Adrenal gland (tissue), 12 donors: Measurements from ENCODE around the gene PPP1R12B. TPM values are rescaled to one million over a fixed set of nuclear protein-coding genes. Genes with fewer than 3 reads are reported as not detected.
"Not testable (repeated sequence)": the region's sequence is repeated elsewhere in the genome, so short reads cannot be mapped to it uniquely, and the experiment has no call there.

Source experiments
- DNase-seq, 7 donors: peaks; one replicate each; pipeline ENCODE4 v3.0.0-alpha.2; 2019 to 2020
- H3K27ac ChIP-seq, 5 donors: fragments of 200-600 bp; sonication (generic) in 4 of 5; 1 replicate in 3 of 5; 2 replicates in 2 of 5; pipeline versions ENCODE4 v1.5.1 to v1.8.0; 2016 to 2020; ENCODE audit warnings: mild to moderate bottlenecking in 1 of 5
- H3K27me3 ChIP-seq: fragments of 200-600 bp; 2 replicates; pipeline ENCODE4 v1.8.0; 2021
- H3K36me3 ChIP-seq, 2 donors: fragments of 200-600 bp; replicated peaks in 1 of 2; 1 replicate in 1 of 2; 2 replicates in 1 of 2; pipeline versions ENCODE4 v1.5.1 to v1.8.0; 2018 to 2022
- H3K4me1 ChIP-seq, 2 donors: fragments of 200-600 bp; replicated peaks in 1 of 2; 1 replicate in 1 of 2; 2 replicates in 1 of 2; pipeline versions ENCODE4 v1.5.1 to v1.8.0; 2018 to 2021
- H3K4me3 ChIP-seq, 4 donors: fragments of 200-600 bp; sonication (generic) in 3 of 4; one replicate each; pipeline ENCODE4 v1.5.1; 2016 to 2018
- H3K9me3 ChIP-seq, 3 donors: fragments of 200-600 bp; sonication (generic) in 1 of 3; replicated peaks in 1 of 3; 1 replicate in 2 of 3; 2 replicates in 1 of 3; pipeline versions ENCODE4 v1.5.1 to v1.8.0; 2016 to 2021
- POLR2A ChIP-seq, 2 donors: fragments of 450-650 bp; IDR thresholded peaks; one replicate each; pipeline ENCODE4 v1.6.1; 2017; ENCODE audit warnings: antibody characterized with exemption in 2 of 2, mild to moderate bottlenecking in 2 of 2, moderate library complexity in 1 of 2
- WGBS, 4 donors: extraction: QIAGEN DNeasy Blood & Tissue Kit in 2 of 4; methylation state at CpG; one replicate each; pipeline versions ENCODE4 v1.1.5 to v1.1.7; 2013 to 2017; 5-methylcytosine and 5-hydroxymethylcytosine counted together
- intact Hi-C, 2 donors: fragments of 100-400 bp; cut with DNase I; formaldehyde crosslinking; loops; one replicate each; pipeline versions ENCODE4 v1.14.1 to v1.15.0; 2022 to 2023
- polyA plus RNA-seq, 3 donors: library from polyadenylated mRNA; stranded (reverse); fragments of 200-250 nt in 2 of 3; fragments of 350-450 nt in 1 of 3; fragmentation: Illumina TruSeq in 1 of 3; extraction: RNeasy Lipid Tissue Mini Kit (QIAGEN cat#74804) in 1 of 3; gene quantifications; one replicate each; pipeline ENCODE4 v1.2.3, GENCODE V29; 2013 to 2014
- total RNA-seq, 9 donors: library from RNA; depleted of rRNA in 4 of 9; stranded (reverse); fragments of >200 nt in 4 of 9; fragments of 120-200 nt in 1 of 9; fragmentation: NEBNext Ultra II Directional in 1 of 9; extraction: Animal tissue kit (Norgen Biotek cat#: 25700) in 1 of 9; gene quantifications; one replicate each; pipeline versions ENCODE4 v1.1.0 to v1.2.4, GENCODE V29; 2013 to 2023
- TF ChIP-seq, protein P1 (sequence below), 6 experiments: fragments of 450-650 bp in 4 of 6; fragments of 200-600 bp in 2 of 6; sonication (generic) in 1 of 6; IDR thresholded peaks; 1 replicate in 5 of 6; 2 replicates in 1 of 6; pipeline versions ENCODE4 v1.5.1 to v1.8.0; 2016 to 2021; ENCODE audit warnings: antibody characterized with exemption in 6 of 6, mild to moderate bottlenecking in 2 of 6, moderate library complexity in 1 of 6
- donor health status: healthy with polysubstance abuse.
- donor health status: Bipolar disorder and iron deficiency.
- donor health status: DM: yes; HTN: yes; CAD: no.
- donor health status: DM: no; HTN: no; CAD: no.
- donor health status: DM: no; HTN: no; CAD: no.
- donor health status: DM: yes; HTN: yes; CAD: no.

The PPP1R12B gene
- total and polyA plus RNA-seq, 12 donors, result 3.0 to 43.9 (median 19.8) TPM

DNA sequence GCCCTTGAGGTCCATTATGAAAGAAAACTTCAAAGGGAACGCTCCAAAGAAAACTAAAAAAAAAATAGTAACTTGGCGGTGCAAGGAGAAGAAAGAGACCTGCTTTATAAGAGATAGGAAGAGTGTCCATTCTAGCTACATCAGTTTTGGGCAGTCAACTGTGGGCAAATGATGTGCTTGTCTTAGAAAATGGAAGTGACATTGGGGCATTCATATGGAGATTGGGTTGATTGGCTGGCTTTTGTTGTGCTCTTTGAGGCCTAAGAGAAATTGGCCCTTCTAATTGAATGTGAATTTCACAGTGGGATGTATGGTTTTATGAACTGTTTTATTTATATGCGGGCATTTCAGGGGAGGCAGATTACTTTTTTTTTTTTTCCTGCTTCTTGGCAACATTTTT lies 13.2 kb downstream of the PPP1R12B start:
- TF ChIP-seq, protein P1, sequence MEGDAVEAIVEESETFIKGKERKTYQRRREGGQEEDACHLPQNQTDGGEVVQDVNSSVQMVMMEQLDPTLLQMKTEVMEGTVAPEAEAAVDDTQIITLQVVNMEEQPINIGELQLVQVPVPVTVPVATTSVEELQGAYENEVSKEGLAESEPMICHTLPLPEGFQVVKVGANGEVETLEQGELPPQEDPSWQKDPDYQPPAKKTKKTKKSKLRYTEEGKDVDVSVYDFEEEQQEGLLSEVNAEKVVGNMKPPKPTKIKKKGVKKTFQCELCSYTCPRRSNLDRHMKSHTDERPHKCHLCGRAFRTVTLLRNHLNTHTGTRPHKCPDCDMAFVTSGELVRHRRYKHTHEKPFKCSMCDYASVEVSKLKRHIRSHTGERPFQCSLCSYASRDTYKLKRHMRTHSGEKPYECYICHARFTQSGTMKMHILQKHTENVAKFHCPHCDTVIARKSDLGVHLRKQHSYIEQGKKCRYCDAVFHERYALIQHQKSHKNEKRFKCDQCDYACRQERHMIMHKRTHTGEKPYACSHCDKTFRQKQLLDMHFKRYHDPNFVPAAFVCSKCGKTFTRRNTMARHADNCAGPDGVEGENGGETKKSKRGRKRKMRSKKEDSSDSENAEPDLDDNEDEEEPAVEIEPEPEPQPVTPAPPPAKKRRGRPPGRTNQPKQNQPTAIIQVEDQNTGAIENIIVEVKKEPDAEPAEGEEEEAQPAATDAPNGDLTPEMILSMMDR (IDR thresholded peaks at IDR 0.05), result no peak
- no peak for TF ChIP-seq POLR2A (IDR thresholded peaks at IDR 0.05)
- WGBS, 4 donors, result 93 to 97% (median 95%) methylated on average over 3 of the region's 3 CpGs
- no peak for DNase-seq
- Histone ChIP-seq H3K4me3 (no peak overlapping the region), H3K4me1 (no peaks in the 10 kb centered on the region), H3K9me3 (no peaks in the 10 kb centered on the region), H3K27me3 (no peaks in the 10 kb centered on the region), H3K27ac (no peak overlapping the region), H3K36me3 (no peaks in the 10 kb centered on the region)
- intact Hi-C loops, result no loop called here

DNA sequence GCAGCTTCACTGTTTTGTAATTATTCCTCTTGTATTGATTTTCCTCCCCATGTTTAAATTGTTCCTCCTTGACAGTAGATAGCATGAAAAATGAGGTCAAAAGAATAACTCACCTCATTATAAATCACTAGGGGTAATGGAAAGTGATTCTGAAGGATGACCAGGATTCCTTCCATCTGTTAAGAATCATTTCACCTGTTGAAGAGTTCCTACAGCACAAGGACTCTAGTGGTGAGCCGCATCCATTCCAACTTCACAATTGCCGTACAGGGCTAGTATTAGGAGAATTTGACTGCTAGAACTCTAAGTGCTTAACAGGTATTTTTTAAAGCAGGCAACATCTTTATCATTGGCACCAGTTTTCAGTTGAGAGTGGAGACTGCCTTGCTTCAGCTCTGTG lies 13.7 kb downstream of the PPP1R12B start:
- no peaks in the 10 kb centered on the region for H3K36me3 ChIP-seq
- no peaks in the 10 kb centered on the region for H3K4me1 ChIP-seq
- intact Hi-C loops, result no loop called here
- H3K27ac ChIP-seq, result no peak overlapping the region
- H3K4me3 ChIP-seq, result no peak overlapping the region
- no peak for DNase-seq
- WGBS, 4 donors, result 93 to 98% (median 95%) methylated on average over 2 of the region's 2 CpGs
- TF ChIP-seq, protein P1 (IDR thresholded peaks at IDR 0.05), result no peak
- no peak for TF ChIP-seq POLR2A (IDR thresholded peaks at IDR 0.05)
- no peaks in the 10 kb centered on the region for H3K27me3 ChIP-seq
- H3K9me3 ChIP-seq, result no peaks in the 10 kb centered on the region

DNA sequence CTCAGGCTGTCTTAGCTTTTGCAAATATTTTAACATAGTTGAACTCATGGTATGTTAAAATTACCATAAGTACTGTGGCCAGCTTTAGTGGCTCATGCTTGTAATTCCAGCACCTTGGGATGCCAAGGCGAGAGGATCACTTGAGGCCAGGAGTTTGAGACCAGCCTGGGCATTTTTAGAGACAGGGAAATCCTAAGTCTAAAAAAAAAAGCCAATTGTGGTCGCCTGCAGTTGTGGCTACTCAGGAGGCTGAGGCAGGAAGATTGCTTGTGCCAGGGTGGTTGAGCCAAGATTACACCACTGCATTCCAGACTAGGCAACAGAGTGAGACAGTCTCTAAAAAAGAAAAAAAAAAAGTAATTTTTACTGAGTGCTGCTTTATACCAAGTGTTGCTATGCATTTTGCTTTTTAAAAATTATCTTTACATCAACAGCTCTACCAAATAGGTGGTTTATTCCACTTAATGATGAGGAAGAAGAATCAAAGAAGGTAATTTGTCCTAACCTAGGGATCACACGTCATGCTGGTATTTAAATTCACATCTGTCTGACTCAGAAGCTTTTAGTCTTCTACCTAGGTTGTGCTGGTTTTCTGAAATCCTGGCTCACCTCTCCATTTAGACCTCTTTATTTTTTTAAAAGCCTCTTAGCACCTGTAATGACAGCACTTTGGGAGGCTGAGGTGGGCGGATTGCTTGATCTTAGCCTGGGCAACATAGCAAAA lies 16.8 kb downstream of the PPP1R12B start:
- no peak for DNase-seq
- Histone ChIP-seq H3K27ac (no peak overlapping the region), H3K27me3 (no peaks in the 10 kb centered on the region), H3K9me3 (no peaks in the 10 kb centered on the region), H3K4me1 (no peaks in the 10 kb centered on the region), H3K4me3 (no peak overlapping the region), H3K36me3 (no peaks in the 10 kb centered on the region)
- 80 to 87% (median 84%) methylated on average over 4 of the region's 4 CpGs for WGBS, 4 donors
- no peak for TF ChIP-seq POLR2A (IDR thresholded peaks at IDR 0.05)
- TF ChIP-seq, protein P1 (IDR thresholded peaks at IDR 0.05), result no peak
- intact Hi-C loops, result no loop called here

DNA sequence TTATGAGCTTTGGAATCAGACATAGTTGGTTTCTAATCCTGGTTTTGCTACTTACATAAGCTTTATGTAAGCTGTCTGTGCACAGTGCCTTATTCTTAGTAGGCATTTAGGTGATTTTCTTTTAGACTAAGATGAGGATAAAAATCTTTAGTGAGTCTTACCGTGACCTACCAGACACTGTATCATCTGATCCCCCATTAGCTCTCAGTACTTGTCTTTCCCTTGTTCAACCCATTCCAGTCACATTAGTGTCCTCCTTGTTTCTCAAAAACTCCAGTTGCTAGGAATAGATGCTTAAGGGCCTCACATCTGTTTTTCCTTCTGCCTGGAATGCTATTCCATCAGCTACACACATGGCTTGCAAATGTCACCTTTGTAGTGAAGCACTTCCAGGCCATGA lies 18.8 kb downstream of the PPP1R12B start:
- no peaks in the 10 kb centered on the region for H3K36me3 ChIP-seq
- 92 to 100% (median 96%) methylated on average over 1 of the region's 1 CpG for WGBS, 4 donors
- intact Hi-C loops, result no loop called here
- H3K27ac ChIP-seq, result no peak overlapping the region
- H3K4me3 ChIP-seq, result no peak overlapping the region
- no peak for TF ChIP-seq POLR2A (IDR thresholded peaks at IDR 0.05)
- TF ChIP-seq, protein P1 (IDR thresholded peaks at IDR 0.05), result no peak
- no peak for DNase-seq
- no peaks in the 10 kb centered on the region for H3K4me1 ChIP-seq
- H3K27me3 ChIP-seq, result no peaks in the 10 kb centered on the region
- no peaks in the 10 kb centered on the region for H3K9me3 ChIP-seq

DNA sequence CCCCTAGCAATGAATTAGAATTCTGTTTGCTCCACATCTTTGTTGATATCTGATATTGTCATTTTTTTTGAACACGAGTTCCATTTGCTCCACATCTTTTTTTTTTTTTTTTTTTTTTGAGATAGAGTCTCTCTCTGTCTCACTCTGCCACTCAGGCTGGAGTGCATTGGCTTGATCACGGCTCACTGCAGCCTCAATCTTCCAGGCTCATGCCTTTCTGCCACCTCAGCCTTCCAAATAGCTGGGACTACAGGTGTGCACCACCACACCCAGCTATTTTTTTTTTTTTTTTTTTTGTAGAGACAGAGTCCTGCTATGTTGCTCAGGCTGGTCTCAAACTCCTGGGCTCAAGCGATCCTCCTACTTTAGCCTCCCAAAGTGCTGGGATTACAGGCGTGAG lies 22.4 kb downstream of the PPP1R12B start:
- H3K4me1 ChIP-seq, H3K27me3 ChIP-seq, intact Hi-C loops, H3K4me3 ChIP-seq, H3K36me3 ChIP-seq, H3K9me3 ChIP-seq, H3K27ac ChIP-seq, DNase-seq: not testable (repeated sequence)
- 92 to 98% (median 95%) methylated on average over 4 of the region's 4 CpGs for WGBS, 4 donors
